GM18520 (cell line): Measurements from ENCODE around the gene CYB5B.

Experiments
- ATAC-seq: cut with Tn5 transposase; IDR thresholded peaks from one replicate; pipeline ENCODE4 v1.9.1; 2021; ENCODE audit not compliant: unreplicated experiment

The CYB5B gene

GRCh38 chr16:69514356-69514755 is 89.9 kb downstream of the CYB5B start:
- no peak for ATAC-seq
